Measurements from ENCODE around the gene CPNE6.

The CPNE6 gene

DNA sequence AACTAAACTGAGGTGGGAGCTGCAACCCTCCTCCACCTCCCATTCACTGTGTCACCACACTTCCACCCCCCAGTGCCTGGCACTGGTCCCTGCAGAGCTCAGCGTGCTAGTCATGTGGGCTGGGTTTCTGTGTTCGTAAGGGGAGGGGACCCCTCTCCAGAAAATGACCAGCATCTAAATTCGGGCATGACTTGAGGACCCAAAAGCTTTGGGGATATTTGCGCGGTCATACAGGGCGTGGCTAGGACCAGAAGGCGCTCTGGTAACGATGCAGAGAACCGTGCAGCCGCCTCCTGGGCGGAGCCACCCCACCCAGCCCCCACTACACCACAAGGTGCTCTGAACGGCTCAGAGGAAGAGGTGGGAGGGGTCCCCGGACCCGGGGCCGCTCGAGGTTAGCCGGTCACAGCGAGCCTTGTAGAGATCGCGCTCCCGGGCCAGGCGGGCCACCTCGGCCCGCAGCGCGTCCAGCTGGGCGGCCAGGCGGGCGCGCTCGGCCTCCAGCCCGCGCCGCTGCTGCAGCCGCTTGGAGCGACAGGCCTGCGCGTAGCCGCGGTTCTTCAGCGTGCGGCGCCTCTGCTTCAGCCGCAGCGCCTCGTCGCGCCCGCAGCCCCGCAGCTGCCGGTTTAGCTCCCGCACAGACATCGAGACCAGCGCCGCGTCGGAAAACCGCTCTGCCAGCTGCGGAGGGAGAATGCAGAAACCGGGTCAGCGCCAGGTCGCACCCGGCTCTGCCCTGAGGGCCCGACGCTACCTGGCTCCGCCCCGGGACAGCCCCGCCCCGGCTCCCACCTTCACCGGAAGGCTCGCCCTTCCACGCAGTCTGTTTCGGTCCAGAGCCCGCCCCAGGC lies 9.8 kb downstream of the CPNE6 start:
- DNase-seq (ENCODE audit: low read depth) = no peak
- H3K4me3 ChIP-seq (ENCODE audit: low read depth, low read length) = peak overlapping the region; percentile 56

DNA sequence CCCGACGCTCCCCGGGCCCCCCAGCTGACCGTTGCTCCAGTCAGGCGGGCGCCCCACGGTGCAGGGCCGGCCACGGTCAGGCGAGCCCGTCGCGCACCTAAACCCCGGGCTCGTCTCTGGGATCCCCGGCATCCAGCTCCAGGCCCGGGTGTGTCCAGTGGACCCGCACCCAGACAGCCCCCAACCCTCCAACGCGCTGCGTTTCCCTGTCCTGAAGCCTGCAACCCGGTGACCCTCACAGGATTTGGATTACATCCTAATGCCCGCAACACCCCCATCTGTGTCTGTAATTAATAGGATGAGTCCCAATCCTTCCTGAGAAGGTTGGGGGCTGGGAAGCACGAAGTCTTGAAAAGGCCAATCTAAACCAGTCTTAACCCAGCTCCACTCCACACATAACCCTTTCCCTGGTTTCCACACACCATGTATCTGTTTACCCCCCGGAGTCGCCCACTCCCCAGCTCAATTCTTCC lies 10.4 kb downstream of the CPNE6 start:
- DNase-seq (ENCODE audit: low read depth) = no peak
- peak overlapping the region; percentile 56 for H3K4me3 ChIP-seq (ENCODE audit: low read depth, low read length)

DNA sequence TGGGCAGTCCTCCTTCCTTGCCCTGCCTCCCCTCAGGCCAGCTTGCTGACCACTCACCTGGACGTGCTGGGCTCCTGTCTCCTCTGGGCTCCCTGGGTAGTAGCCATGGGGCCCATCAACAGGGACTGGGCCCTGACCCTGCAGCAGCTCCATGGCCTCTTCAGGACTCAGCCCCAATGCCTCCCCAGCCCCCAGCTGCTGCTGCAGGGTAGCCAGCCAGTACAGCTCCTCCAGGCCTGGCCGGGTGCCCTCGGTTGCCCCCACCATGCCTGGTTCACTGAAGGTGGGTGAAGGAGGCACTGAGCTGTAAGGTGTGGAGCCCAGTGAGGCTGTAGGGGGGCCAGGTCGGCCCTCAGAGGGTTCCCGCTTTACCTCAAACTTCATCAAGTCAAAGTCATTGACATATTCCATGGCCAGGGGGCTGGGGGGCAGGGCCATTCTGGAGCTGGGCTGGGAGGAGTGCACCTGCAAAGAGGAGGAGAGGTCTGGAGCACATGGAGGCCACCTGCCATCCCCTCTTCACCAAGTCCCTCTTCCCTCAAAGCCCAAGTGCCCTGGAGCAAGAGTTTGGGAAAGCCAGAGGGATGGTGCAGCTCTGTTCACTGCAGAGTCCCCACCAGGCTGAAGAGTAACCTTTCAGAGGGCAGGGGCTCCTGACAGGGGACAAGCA lies 11.2 kb downstream of the CPNE6 start:
- H3K4me3 ChIP-seq (ENCODE audit: low read depth, low read length) = no peak overlapping the region
- DNase-seq (ENCODE audit: low read depth) = no peak

DNA sequence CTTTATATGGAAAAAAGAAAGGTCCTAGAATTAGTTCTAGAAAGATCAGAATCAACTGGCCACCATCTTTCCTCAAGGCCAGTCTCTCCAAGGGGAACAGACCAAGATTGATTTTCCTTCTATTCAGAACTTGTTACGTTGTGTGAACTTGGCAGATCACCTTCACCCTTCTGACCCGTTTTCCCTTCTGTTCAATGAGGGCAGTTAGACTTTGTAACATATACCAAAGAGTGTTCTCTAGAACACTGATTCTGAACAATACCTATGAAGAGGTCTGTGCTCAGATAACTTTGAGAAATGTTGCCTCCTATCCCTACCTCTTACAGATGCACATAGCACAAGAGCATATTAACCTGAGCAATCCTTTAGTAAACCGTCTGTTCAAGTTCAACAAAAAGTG lies 12.1 kb downstream of the CPNE6 start:
- DNase-seq (ENCODE audit: low read depth) = no peak
- H3K4me3 ChIP-seq (ENCODE audit: low read depth, low read length) = no peak overlapping the region

- DNase-seq (ENCODE audit: low read depth) = no peak
- H3K4me3 ChIP-seq (ENCODE audit: low read depth, low read length) = no peak overlapping the region
These were observed 13.1 kb downstream of the CPNE6 start for GRCh38 chr14:24084440-24084839.

DNA sequence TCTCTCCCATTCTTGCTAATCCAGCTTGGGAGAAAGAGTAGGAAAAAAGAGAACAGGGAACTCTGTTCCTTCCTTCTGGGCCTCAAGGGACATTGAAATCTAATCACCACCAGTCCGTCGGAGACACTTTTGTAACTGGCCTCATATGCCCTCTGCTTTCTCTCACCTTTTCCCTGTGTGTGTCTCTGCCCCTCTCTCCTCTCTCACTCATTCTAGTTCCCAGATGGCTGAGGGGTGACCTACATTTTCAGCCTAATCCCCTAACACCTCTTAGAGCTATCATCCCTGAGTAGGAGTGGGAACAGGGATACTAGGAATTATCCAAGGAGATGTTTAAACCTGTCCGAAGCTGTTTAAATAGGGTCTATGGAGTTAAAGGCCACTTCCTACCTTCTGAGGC lies 13.9 kb downstream of the CPNE6 start:
- no peak for DNase-seq (ENCODE audit: low read depth)
- no peak overlapping the region for H3K4me3 ChIP-seq (ENCODE audit: low read depth, low read length)

- H3K4me3 ChIP-seq (ENCODE audit: low read depth, low read length) = no peak overlapping the region
- DNase-seq (ENCODE audit: low read depth) = no peak
These were observed 15.0 kb downstream of the CPNE6 start for GRCh38 chr14:24086193-24086955.

DNA sequence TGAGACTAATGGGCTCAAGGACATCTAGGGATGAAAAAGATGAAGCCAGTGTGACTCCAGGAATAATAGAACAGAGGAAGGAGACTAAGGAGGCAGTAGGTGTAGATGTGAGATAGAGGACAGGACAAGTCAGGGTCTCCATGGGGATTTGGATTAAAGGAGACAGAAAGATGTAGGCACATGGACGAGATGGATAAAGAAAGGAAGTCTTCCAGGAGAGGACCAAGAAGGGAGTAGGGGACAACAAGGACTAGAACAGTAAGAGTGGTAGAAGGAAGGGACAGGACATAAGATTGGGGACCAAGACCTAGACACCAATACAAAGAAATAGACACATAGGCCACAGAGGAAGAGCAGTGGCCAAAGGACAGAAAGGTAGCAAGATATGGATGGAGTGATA lies 15.6 kb downstream of the CPNE6 start:
- no peak overlapping the region for H3K4me3 ChIP-seq (ENCODE audit: low read depth, low read length)
- no peak for DNase-seq (ENCODE audit: low read depth)

- DNase-seq (ENCODE audit: low read depth) = no peak
- no peak overlapping the region for H3K4me3 ChIP-seq (ENCODE audit: low read depth, low read length)
These were observed 16.7 kb downstream of the CPNE6 start for GRCh38 chr14:24088095-24088494.

GRCh38 chr14:24089890-24090289 lies 18.5 kb downstream of the CPNE6 start:
- DNase-seq (ENCODE audit: low read depth) = no peak
- H3K4me3 ChIP-seq (ENCODE audit: low read depth, low read length) = no peak overlapping the region

DNA sequence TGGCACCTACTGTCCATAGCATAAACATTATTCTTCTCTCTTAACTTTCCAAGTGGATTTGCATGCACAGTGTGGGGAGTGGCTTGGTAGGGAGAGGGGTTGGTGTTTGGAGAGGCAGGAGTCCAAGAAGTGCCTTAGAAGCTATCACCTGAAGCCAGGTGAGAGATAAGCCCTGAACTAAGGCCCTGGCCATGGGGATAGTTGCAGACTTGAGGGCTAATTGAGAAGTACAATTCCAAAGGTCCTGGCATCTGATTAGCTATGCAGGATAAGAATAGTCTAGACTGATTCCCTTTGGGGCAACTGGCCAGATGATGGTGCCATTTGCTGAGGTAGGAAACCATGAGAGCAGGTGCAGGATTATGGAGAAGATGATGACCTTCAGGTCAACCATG lies 20.7 kb downstream of the CPNE6 start:
- no peak for DNase-seq (ENCODE audit: low read depth)
- no peak overlapping the region for H3K4me3 ChIP-seq (ENCODE audit: low read depth, low read length)

DNA sequence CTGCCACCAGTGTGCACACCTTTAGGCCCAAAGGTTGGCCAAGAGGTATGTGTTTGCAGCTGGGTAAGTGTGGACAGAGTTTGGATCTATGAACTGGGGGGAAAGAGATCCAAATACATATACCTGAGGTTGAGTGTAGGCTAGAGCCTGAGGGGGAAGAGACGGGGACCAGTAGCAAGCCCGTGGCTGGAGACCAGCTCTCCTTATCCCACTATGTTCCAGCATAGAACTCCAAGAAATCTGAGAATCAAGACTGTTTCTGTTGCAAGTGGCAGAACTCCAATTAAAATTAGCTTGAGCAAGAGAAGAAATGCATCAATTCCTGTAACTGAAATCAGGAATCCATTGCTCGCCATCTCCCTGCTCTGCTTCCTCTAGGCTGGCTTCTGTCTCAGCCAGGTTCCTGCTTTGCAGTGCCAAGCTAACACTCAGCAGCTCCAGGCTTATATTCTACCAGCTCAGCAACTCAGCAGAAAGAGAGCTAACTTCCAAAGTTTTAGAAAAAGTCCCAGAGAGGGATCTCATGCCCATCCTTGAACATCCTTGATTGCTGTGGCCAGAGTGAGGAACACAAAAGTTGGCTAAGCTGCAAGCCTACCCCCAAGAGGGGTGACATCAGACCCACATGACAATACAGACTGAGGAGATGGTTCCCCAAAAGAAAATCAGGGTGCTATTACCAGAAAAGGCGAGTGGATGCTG lies 21.3 kb downstream of the CPNE6 start:
- no peak overlapping the region for H3K4me3 ChIP-seq (ENCODE audit: low read depth, low read length)
- no peak for DNase-seq (ENCODE audit: low read depth)

- DNase-seq (ENCODE audit: low read depth) = no peak
- peak overlapping the region; percentile 65 for H3K4me3 ChIP-seq (ENCODE audit: low read depth, low read length)
These were observed 22.0 kb downstream of the CPNE6 start for GRCh38 chr14:24093207-24093900.

DNA sequence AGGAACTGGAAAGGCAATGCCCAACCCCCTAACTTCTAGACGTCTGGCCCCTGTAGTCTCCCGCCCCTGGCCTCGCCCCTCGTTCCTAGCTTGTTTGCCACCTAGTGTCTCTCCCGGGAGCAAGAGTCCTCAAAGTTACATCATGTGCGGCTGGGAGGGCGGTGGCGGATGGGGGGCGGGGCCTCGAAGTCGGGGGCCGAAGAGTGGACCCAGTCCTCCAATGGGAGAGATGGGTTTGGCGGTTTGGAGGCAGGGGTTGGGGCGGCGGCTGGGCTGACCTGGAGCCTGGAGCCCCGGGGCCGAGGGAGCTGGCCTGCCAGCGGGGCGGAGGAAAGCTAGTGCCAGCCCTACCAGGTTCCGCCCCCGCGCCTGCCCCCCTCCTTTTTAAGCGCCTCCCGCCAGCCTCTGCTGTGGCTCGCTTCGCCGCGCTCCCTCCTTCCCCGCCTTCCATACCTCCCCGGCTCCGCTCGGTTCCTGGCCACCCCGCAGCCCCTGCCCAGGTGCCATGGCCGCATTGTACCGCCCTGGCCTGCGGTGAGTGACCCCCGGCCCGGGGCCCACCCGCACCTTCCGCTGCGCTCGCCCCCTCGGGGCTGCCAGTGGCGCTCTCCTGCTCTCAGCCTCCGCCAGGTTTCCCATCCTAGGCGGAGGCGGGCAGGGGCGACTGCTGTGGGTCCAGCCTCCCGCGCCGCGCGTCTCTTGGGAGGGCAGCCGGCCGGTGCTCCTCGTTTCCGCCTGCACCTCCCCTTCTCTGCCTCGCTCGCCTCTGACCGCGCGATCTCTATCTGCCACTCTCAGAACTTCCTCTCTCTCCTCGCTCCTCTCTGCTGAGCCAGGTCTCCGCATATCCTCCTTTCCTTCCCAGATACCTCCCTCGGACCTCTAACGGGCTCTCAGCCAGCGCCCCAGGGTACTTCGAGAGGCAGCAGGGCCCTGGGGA lies 22.8 kb downstream of the CPNE6 start, which contains the start of gene PCK2:
PCK2 (plus strand) TSS at position 411 of the 940 bp plus-strand sequence; CDS start at position 506, 95 bp downstream.
- peak; percentile 57 for DNase-seq (ENCODE audit: low read depth)
- peak within 1 kb of the TSS; percentile 65 for H3K4me3 ChIP-seq (ENCODE audit: low read depth, low read length)

DNA sequence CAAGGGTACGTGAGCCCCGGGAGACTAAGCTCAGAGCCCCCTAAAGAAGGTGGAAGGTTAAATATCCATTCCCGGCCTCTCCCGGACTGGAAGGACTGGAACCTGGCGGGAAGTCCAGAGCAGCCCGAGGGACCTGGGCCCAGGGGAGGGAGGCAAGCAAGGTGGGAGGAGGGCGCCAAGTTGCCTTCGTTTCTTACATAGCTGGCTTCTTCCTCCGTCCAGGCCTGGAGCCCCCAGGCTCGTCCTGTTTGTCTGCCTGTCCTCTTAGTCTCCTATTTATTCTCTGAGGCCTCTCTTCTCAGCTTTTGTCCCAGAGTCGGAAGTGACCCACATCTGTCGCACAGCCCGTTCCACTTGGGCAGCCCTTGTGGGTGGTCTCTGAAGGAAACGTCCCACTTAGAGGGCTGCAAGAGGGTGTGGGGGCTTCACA lies 23.5 kb downstream of the CPNE6 start:
- DNase-seq (ENCODE audit: low read depth) = no peak
- peak overlapping the region; percentile 65 for H3K4me3 ChIP-seq (ENCODE audit: low read depth, low read length)

DNA sequence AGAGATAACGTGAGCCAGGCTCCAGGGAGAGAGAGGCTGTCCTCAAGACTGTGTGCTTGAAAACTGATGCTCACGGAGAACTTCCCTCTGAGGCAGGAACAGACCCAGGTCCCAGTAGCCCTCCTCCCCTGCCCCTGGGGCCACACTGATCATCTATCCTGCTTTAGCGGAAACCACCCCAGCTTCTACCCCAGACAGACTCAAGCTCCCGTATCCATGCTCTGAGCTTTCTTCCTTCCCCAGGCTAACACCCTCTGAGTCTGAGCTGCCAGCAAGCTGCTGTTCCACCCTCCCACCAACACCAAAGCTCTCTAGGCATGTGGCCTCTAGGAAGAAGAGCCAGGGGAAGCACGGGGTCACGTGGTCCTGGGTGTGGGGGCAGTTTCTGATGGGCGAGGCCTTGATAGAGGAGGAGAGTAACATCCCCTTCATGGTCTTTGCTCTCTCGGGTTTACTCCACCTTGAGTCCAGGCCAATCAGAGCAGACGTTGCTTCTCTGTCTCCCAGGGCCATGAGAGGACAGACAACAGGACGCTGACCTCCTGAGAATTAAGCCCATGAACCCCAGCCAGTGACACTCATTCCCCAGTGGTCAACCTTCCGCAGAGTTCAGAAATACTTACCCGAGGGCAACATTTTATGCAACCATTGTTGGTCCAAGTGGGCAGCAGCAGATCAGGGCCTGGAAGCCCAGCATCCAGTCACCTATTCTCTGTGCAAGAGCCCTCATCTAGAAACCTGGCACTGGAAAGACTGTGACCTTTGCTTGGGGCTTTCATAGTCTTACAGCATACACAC lies 24.1 kb downstream of the CPNE6 start:
- H3K4me3 ChIP-seq (ENCODE audit: low read depth, low read length) = peak overlapping the region; percentile 65

DNA sequence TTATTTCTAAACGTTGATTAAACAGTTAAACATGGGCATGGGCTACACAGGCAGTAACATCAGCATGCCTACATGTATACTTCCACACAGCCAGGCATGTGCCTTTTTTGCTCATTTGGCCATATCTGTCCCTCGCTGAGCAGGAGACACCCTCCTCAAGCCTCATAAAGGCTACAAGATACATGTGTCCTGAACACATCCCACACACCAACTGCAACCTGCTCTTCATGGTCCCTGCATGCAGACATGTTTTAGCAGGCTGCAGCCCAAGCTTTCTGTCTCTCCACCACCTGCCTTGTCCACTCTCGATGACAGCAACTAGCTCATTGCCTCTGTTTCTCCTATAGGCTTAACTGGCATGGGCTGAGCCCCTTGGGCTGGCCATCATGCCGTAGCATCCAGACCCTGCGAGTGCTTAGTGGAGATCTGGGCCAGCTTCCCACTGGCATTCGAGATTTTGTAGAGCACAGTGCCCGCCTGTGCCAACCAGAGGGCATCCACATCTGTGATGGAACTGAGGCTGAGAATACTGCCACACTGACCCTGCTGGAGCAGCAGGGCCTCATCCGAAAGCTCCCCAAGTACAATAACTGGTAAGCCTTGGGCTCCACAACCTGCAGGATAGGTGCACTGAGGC lies 25.3 kb downstream of the CPNE6 start:
- no peak overlapping the region for H3K4me3 ChIP-seq (ENCODE audit: low read depth, low read length)
- no peak for DNase-seq (ENCODE audit: low read depth)

More for the DNA sequence above, 24.1 kb downstream of the CPNE6 start:
- DNase-seq (ENCODE audit: low read depth) = no peak

All from skeletal muscle cell (primary cell).